Neural crest cell (in vitro differentiated cells): ENCODE data around the gene ZNF526. TPM values are rescaled to one million over a fixed set of nuclear protein-coding genes. Genes with fewer than 3 reads are reported as not detected.
A peak's percentile ranks its signal among the peaks of the same experiment; 100 is the strongest.

Experiments used
- DNase-seq: peaks from one replicate; pipeline ENCODE4 v3.0.0; 2021; ENCODE audit warnings: low read depth, mixed read lengths, low spot score
- H3K27ac Mint-ChIP-seq: one replicate; pipeline ENCODE4 v1.8.0; 2021; ENCODE audit warnings: mild to moderate bottlenecking, mixed read lengths; ENCODE audit not compliant: unreplicated experiment
- H3K27me3 Mint-ChIP-seq: 2 replicates; pipeline ENCODE4 v1.8.0; 2021; ENCODE audit warnings: low read depth, mild to moderate bottlenecking, mixed read lengths
- H3K36me3 Mint-ChIP-seq: 2 replicates; pipeline ENCODE4 v1.8.0; 2021; ENCODE audit warnings: low read depth, mild to moderate bottlenecking, mixed read lengths
- H3K4me1 Mint-ChIP-seq: 2 replicates; pipeline ENCODE4 v1.8.0; 2021; ENCODE audit warnings: mixed read lengths
- H3K4me3 Mint-ChIP-seq: one replicate; pipeline ENCODE4 v1.8.0; 2021; ENCODE audit warnings: mild to moderate bottlenecking, mixed read lengths
- H3K9me3 Mint-ChIP-seq: 2 replicates; pipeline ENCODE4 v1.8.0; 2021; ENCODE audit warnings: mixed read lengths
- CTCF ChIP-seq: fragments of 200-600 bp; sonication (generic); conservative IDR thresholded peaks from 2 replicates; pipeline ENCODE4 v1.5.0; 2021; ENCODE audit warnings: antibody characterized with exemption, mild to moderate bottlenecking
- total RNA-seq: library from RNA; stranded (reverse); gene quantifications from 2 replicates; pipeline ENCODE4 v1.2.1, GENCODE V29; 2021

The ZNF526 gene
- total RNA-seq, 1 donor from 2014 or later = 24.2 TPM

- Mint-ChIP-seq H3K9me3 (no peaks in the 10 kb centered on the region), H3K4me1 (peaks cover 58% of the 10 kb centered on the region), H3K4me3 (peak overlapping the region; percentile 92), H3K36me3 (peaks cover 3% of the 10 kb centered on the region), H3K27ac (peak overlapping the region; percentile 96), H3K27me3 (peaks cover 16% of the 10 kb centered on the region)
- no peak for TF ChIP-seq CTCF
- no peak for DNase-seq
These were observed 22.0 kb downstream of the ZNF526 start for GRCh38 chr19:42242069-42242511.

GRCh38 chr19:42242512-42243409 lies 22.6 kb downstream of the ZNF526 start, which contains the start of gene GSK3A:
Gene GSK3A (minus strand): TSS chr19:42242602. CDS start chr19:42242465, 137 bp downstream.
- TF ChIP-seq CTCF = no peak
- Mint-ChIP-seq H3K27ac (peak within 1 kb of the TSS; percentile 96), H3K36me3 (peaks cover 3% of the 10 kb centered on the region), H3K9me3 (no peaks in the 10 kb centered on the region), H3K4me3 (peak within 1 kb of the TSS; percentile 92), H3K27me3 (peaks cover 16% of the 10 kb centered on the region), H3K4me1 (peaks cover 58% of the 10 kb centered on the region)
- peak; percentile 90 for DNase-seq

GRCh38 chr19:42244347-42245220 lies 24.5 kb downstream of the ZNF526 start:
- H3K4me3 Mint-ChIP-seq = peak overlapping the region; percentile 92
- H3K27ac Mint-ChIP-seq = peak overlapping the region; percentile 99
- H3K36me3 Mint-ChIP-seq = peaks cover 2% of the 10 kb centered on the region
- H3K4me1 Mint-ChIP-seq = peaks cover 54% of the 10 kb centered on the region
- peak; percentile 65 for TF ChIP-seq CTCF
- no peaks in the 10 kb centered on the region for H3K9me3 Mint-ChIP-seq
- peaks cover 16% of the 10 kb centered on the region for H3K27me3 Mint-ChIP-seq
- peak; percentile 86 for DNase-seq

GRCh38 chr19:42245231-42245630 lies 25.1 kb downstream of the ZNF526 start:
- H3K4me3 Mint-ChIP-seq = peak overlapping the region; percentile 92
- DNase-seq = no peak
- peaks cover 2% of the 10 kb centered on the region for H3K36me3 Mint-ChIP-seq
- H3K9me3 Mint-ChIP-seq = no peaks in the 10 kb centered on the region
- H3K4me1 Mint-ChIP-seq = peaks cover 51% of the 10 kb centered on the region
- no peak for TF ChIP-seq CTCF
- H3K27ac Mint-ChIP-seq = peak overlapping the region; percentile 99
- peaks cover 16% of the 10 kb centered on the region for H3K27me3 Mint-ChIP-seq

- no peak for DNase-seq
- TF ChIP-seq CTCF = peak; percentile 44
- Mint-ChIP-seq H3K27me3 (peaks cover 16% of the 10 kb centered on the region), H3K27ac (peak overlapping the region; percentile 24), H3K36me3 (peaks cover 2% of the 10 kb centered on the region), H3K9me3 (no peaks in the 10 kb centered on the region), H3K4me1 (peaks cover 47% of the 10 kb centered on the region), H3K4me3 (peak overlapping the region; percentile 92)
These were observed 26.2 kb downstream of the ZNF526 start for GRCh38 chr19:42246143-42246921.
